Effector memory CD8-positive, alpha-beta T cell (primary cell): Measurements from ENCODE around the gene LRBA.
A peak's percentile ranks its signal among the peaks of the same experiment; 100 is the strongest.
"Not testable (repeated sequence)": the region's sequence is repeated elsewhere in the genome, so short reads cannot be mapped to it uniquely, and the experiment has no call there.

Source experiments
- ATAC-seq: fragments of 150-1000 bp; cut with Tn5 transposase; replicated peaks from 2 replicates; pipeline ENCODE4 v1.10.0; 2021; ENCODE audit warnings: mild to moderate bottlenecking, moderate library complexity
- DNase-seq, 3 experiments: peaks; one replicate each; pipeline ENCODE4 v3.0.0; 2021
- H3K27ac Mint-ChIP-seq, 2 donors: one replicate each; pipeline ENCODE4 v1.8.0; 2022; ENCODE audit warnings: mild to moderate bottlenecking in 2 of 2, mixed read lengths in 2 of 2, moderate library complexity in 2 of 2
- H3K27me3 Mint-ChIP-seq, 2 donors: one replicate each; pipeline ENCODE4 v1.8.0; 2022; ENCODE audit warnings: mixed read lengths in 2 of 2
- H3K36me3 Mint-ChIP-seq: one replicate; pipeline ENCODE4 v1.8.0; 2022; ENCODE audit warnings: mild to moderate bottlenecking, moderate library complexity, mixed read lengths; ENCODE audit not compliant: insufficient read depth
- H3K4me1 Mint-ChIP-seq, 2 donors: one replicate each; pipeline ENCODE4 v1.8.0; 2022; ENCODE audit warnings: low read depth in 2 of 2, mixed read lengths in 2 of 2
- H3K4me3 Mint-ChIP-seq, 2 donors: one replicate each; pipeline ENCODE4 v1.8.0; 2022; ENCODE audit warnings: mild to moderate bottlenecking in 2 of 2, mixed read lengths in 2 of 2, moderate library complexity in 2 of 2
- H3K9me3 Mint-ChIP-seq, 2 donors: one replicate each; pipeline ENCODE4 v1.8.0; 2022; ENCODE audit warnings: mixed read lengths in 2 of 2

LRBA gene

GRCh38 chr4:150418757-150419410 lies 596.2 kb downstream of the LRBA start:
- peaks cover 3 to 6% of the 10 kb centered on the region in 2 donors for H3K4me1 Mint-ChIP-seq
- H3K27ac Mint-ChIP-seq = peak overlapping the region in 1 of 2 donors; percentile 1
- no peaks in the 10 kb centered on the region for H3K9me3 Mint-ChIP-seq
- peaks cover 8% of the 10 kb centered on the region for H3K36me3 Mint-ChIP-seq
- no peaks in the 10 kb centered on the region for H3K27me3 Mint-ChIP-seq
- ATAC-seq = no peak
- DNase-seq = no peak
- H3K4me3 Mint-ChIP-seq = no peak overlapping the region

GRCh38 chr4:150415213-150415612 lies 599.9 kb downstream of the LRBA start:
- no peaks in the 10 kb centered on the region for H3K27me3 Mint-ChIP-seq
- peak overlapping the region in 1 of 2 donors; percentile 19 for H3K27ac Mint-ChIP-seq
- H3K4me1 Mint-ChIP-seq = peaks cover 0 to 6% of the 10 kb centered on the region in 2 donors
- no peak for DNase-seq
- no peak overlapping the region for H3K4me3 Mint-ChIP-seq
- H3K9me3 Mint-ChIP-seq = no peaks in the 10 kb centered on the region
- no peak for ATAC-seq
- peaks cover 12% of the 10 kb centered on the region for H3K36me3 Mint-ChIP-seq

- no peak for DNase-seq
- Mint-ChIP-seq H3K27me3 (no peaks in the 10 kb centered on the region), H3K9me3 (no peaks in the 10 kb centered on the region), H3K4me3 (no peak overlapping the region), H3K36me3 (peaks cover 12% of the 10 kb centered on the region), H3K27ac (peak overlapping the region in 1 of 2 donors; percentile 41), H3K4me1 (peaks cover 2 to 6% of the 10 kb centered on the region in 2 donors)
- ATAC-seq = no peak
These were observed 603.6 kb downstream of the LRBA start for GRCh38 chr4:150411520-150411919.

- ATAC-seq = no peak
- Mint-ChIP-seq H3K27ac (no peak overlapping the region), H3K36me3 (peaks cover 7% of the 10 kb centered on the region)
These were observed 612.2 kb downstream of the LRBA start for GRCh38 chr4:150402871-150403272.

GRCh38 chr4:150401083-150401687 lies 613.9 kb downstream of the LRBA start:
- Mint-ChIP-seq H3K27ac (no peak overlapping the region), H3K27me3 (no peaks in the 10 kb centered on the region), H3K9me3 (no peaks in the 10 kb centered on the region), H3K4me3 (no peak overlapping the region), H3K36me3 (peaks cover 7% of the 10 kb centered on the region), H3K4me1 (peaks cover 0 to 10% of the 10 kb centered on the region in 2 donors)
- DNase-seq (no peak), ATAC-seq (no peak)

More at GRCh38 chr4:150402871-150403272, 612.2 kb downstream of the LRBA start:
- H3K4me1 Mint-ChIP-seq = peaks cover 4 to 10% of the 10 kb centered on the region in 2 donors
- no peak overlapping the region for H3K4me3 Mint-ChIP-seq
- DNase-seq = no peak
- H3K9me3 Mint-ChIP-seq = no peaks in the 10 kb centered on the region
- H3K27me3 Mint-ChIP-seq = no peaks in the 10 kb centered on the region

- H3K36me3 Mint-ChIP-seq = peaks cover 11% of the 10 kb centered on the region
These were observed 619.2 kb downstream of the LRBA start for GRCh38 chr4:150395872-150396271.

GRCh38 chr4:150394046-150394445 lies 621.0 kb downstream of the LRBA start:
- ATAC-seq (no peak), DNase-seq (no peak)
- no peaks in the 10 kb centered on the region for H3K9me3 Mint-ChIP-seq
- H3K36me3 Mint-ChIP-seq = peaks cover 8% of the 10 kb centered on the region
- no peak overlapping the region for H3K4me3 Mint-ChIP-seq
- H3K27ac Mint-ChIP-seq = no peak overlapping the region
- H3K4me1 Mint-ChIP-seq = no peaks in the 10 kb centered on the region
- H3K27me3 Mint-ChIP-seq = no peaks in the 10 kb centered on the region

More at GRCh38 chr4:150395872-150396271, 619.2 kb downstream of the LRBA start:
- H3K27me3 Mint-ChIP-seq = no peaks in the 10 kb centered on the region
- no peak overlapping the region for H3K27ac Mint-ChIP-seq
- no peaks in the 10 kb centered on the region for H3K9me3 Mint-ChIP-seq
- H3K4me3 Mint-ChIP-seq = no peak overlapping the region
- DNase-seq = no peak
- H3K4me1 Mint-ChIP-seq = peaks cover 0 to 3% of the 10 kb centered on the region in 2 donors
- ATAC-seq = no peak

GRCh38 chr4:150391052-150391451 lies 624.0 kb downstream of the LRBA start:
- H3K27me3 Mint-ChIP-seq = no peaks in the 10 kb centered on the region
- H3K27ac Mint-ChIP-seq = peak overlapping the region in 1 of 2 donors; percentile 17
- no peak for DNase-seq
- no peaks in the 10 kb centered on the region for H3K4me1 Mint-ChIP-seq
- no peak overlapping the region for H3K4me3 Mint-ChIP-seq
- ATAC-seq = no peak
- H3K36me3 Mint-ChIP-seq = peaks cover 6% of the 10 kb centered on the region
- H3K9me3 Mint-ChIP-seq = no peaks in the 10 kb centered on the region

- DNase-seq (no peak), ATAC-seq (no peak)
- no peak overlapping the region for H3K4me3 Mint-ChIP-seq
- H3K27me3 Mint-ChIP-seq = no peaks in the 10 kb centered on the region
- H3K9me3 Mint-ChIP-seq = no peaks in the 10 kb centered on the region
- H3K36me3 Mint-ChIP-seq = peaks cover 6% of the 10 kb centered on the region
- no peaks in the 10 kb centered on the region for H3K4me1 Mint-ChIP-seq
- H3K27ac Mint-ChIP-seq = peak overlapping the region in 1 of 2 donors; percentile 17
These were observed 624.6 kb downstream of the LRBA start for GRCh38 chr4:150390531-150390910.

GRCh38 chr4:150389896-150390530 lies 625.1 kb downstream of the LRBA start:
- Mint-ChIP-seq H3K4me3 (no peak overlapping the region), H3K4me1 (no peaks in the 10 kb centered on the region), H3K36me3 (peaks cover 6% of the 10 kb centered on the region), H3K27me3 (no peaks in the 10 kb centered on the region), H3K9me3 (no peaks in the 10 kb centered on the region), H3K27ac (no peak overlapping the region)
- ATAC-seq (no peak), DNase-seq (no peak)

- Mint-ChIP-seq H3K27ac (no peak overlapping the region), H3K4me1 (no peaks in the 10 kb centered on the region), H3K36me3 (peaks cover 2% of the 10 kb centered on the region), H3K9me3 (no peaks in the 10 kb centered on the region), H3K27me3 (no peaks in the 10 kb centered on the region), H3K4me3 (no peak overlapping the region)
- ATAC-seq (no peak), DNase-seq (no peak)
These were observed 627.1 kb downstream of the LRBA start for GRCh38 chr4:150387981-150388380.

- not testable (repeated sequence) for ATAC-seq, H3K4me1 Mint-ChIP-seq, H3K27ac Mint-ChIP-seq, H3K9me3 Mint-ChIP-seq, H3K36me3 Mint-ChIP-seq, H3K27me3 Mint-ChIP-seq, H3K4me3 Mint-ChIP-seq, DNase-seq
These were observed 628.7 kb downstream of the LRBA start for GRCh38 chr4:150386415-150386814.

- Mint-ChIP-seq H3K4me3 (no peak overlapping the region), H3K9me3 (no peaks in the 10 kb centered on the region), H3K36me3 (peaks cover 2% of the 10 kb centered on the region), H3K4me1 (no peaks in the 10 kb centered on the region), H3K27me3 (no peaks in the 10 kb centered on the region), H3K27ac (no peak overlapping the region)
- DNase-seq = no peak
- ATAC-seq = no peak
These were observed 629.5 kb downstream of the LRBA start for GRCh38 chr4:150385606-150386005.

- Mint-ChIP-seq H3K9me3 (no peaks in the 10 kb centered on the region), H3K4me1 (no peaks in the 10 kb centered on the region), H3K27ac (no peak overlapping the region), H3K4me3 (no peak overlapping the region), H3K27me3 (no peaks in the 10 kb centered on the region), H3K36me3 (peaks cover under 1% of the 10 kb centered on the region)
- DNase-seq (no peak), ATAC-seq (no peak)
These were observed 630.8 kb downstream of the LRBA start for GRCh38 chr4:150384249-150384648.
